Heart right ventricle (tissue), 16 donors: ENCODE results near the gene KLHL29. TPM values are rescaled to one million over a fixed set of nuclear protein-coding genes. Genes with fewer than 3 reads are reported as not detected.

ENCODE experiments used
- ATAC-seq, 8 donors: fragments of 200-7000 bp; cut with Tn5 transposase; one replicate each; pipeline ENCODE4 v1.9.1; 2020; ENCODE audit warnings: mild to moderate bottlenecking in 8 of 8, moderate library complexity in 8 of 8, moderate number of reproducible peaks in 1 of 8
- DNase-seq, 2 donors: peaks; one replicate each; pipeline ENCODE4 v3.0.0-alpha.2; 2020
- H3K27ac ChIP-seq, 10 donors: fragments of 200-600 bp; sonication (generic) in 2 of 10; one replicate each; pipeline versions ENCODE4 v1.5.0 to v1.8.0; 2020 to 2022; ENCODE audit warnings: mild to moderate bottlenecking in 3 of 10
- H3K27me3 ChIP-seq, 7 donors: fragments of 200-600 bp; one replicate each; pipeline ENCODE4 v1.8.0; 2021 to 2022; ENCODE audit warnings: mild to moderate bottlenecking in 2 of 7
- H3K36me3 ChIP-seq, 9 donors: fragments of 200-600 bp; sonication (generic) in 1 of 9; one replicate each; pipeline versions ENCODE4 v1.5.0 to v1.8.0; 2020 to 2022; ENCODE audit warnings: mild to moderate bottlenecking in 2 of 9
- H3K4me1 ChIP-seq, 9 donors: fragments of 200-600 bp; sonication (generic) in 1 of 9; one replicate each; pipeline versions ENCODE4 v1.5.0 to v1.8.0; 2020 to 2022; ENCODE audit warnings: mild to moderate bottlenecking in 4 of 9
- H3K4me3 ChIP-seq, 10 donors: fragments of 200-600 bp; sonication (generic) in 2 of 10; one replicate each; pipeline versions ENCODE4 v1.5.0 to v1.8.0; 2020 to 2022; ENCODE audit warnings: mild to moderate bottlenecking in 7 of 10, moderate library complexity in 2 of 10
- H3K9me3 ChIP-seq, 11 donors: fragments of 200-600 bp in 10 of 11; sonication (generic) in 2 of 11; one replicate each; pipeline versions ENCODE4 v1.5.0 to v1.8.0; 2013 to 2022; ENCODE audit warnings: mild to moderate bottlenecking in 2 of 11, control low read depth in 1 of 11, moderate library complexity in 1 of 11
- CTCF ChIP-seq, 9 donors: fragments of 200-600 bp; sonication (generic) in 2 of 9; IDR thresholded peaks; one replicate each; pipeline versions ENCODE4 v1.5.0 to v1.8.0; 2021 to 2022; ENCODE audit warnings: antibody characterized with exemption in 9 of 9, mild to moderate bottlenecking in 5 of 9, moderate library complexity in 1 of 9
- WGBS, 2 donors: extraction: QIAGEN DNeasy Blood & Tissue Kit; methylation state at CpG; one replicate each; pipeline ENCODE4 v1.1.7; 2013; ENCODE audit warnings: inconsistent platforms in 1 of 2; 5-methylcytosine and 5-hydroxymethylcytosine counted together
- intact Hi-C, 10 donors: fragments of 100-400 bp; cut with DNase I; formaldehyde crosslinking; loops; one replicate each; pipeline versions ENCODE4 v1.11.1 to v1.14.2; 2022
- polyA plus RNA-seq, 2 donors: library from polyadenylated mRNA; stranded (reverse); fragments of 200-250 nt; gene quantifications; one replicate each; pipeline ENCODE4 v1.2.3, GENCODE V29; 2013
- total RNA-seq, 10 donors: library from RNA; stranded (reverse); fragmentation: NEBNext Ultra II Directional in 3 of 10; extraction: Animal tissue kit (Norgen Biotek cat#: 25700) in 3 of 10; gene quantifications; one replicate each; pipeline versions ENCODE4 v1.2.1 to v1.2.4, GENCODE V29; 2021 to 2023
- donor health status: Arrhythmogenic right ventricular cardiomyopathy.
- donor health status: ischemic (EF 13 %, LVEDD 7.1; RV severe dilation, severe dysfunction).
- donor health status: healthy with polysubstance abuse.
- donor health status: DM: no; HTN: yes; CAD: no.
- donor health status: DM: no; HTN: no; CAD: no.
- donor health status: ischemic (EF 25% LVEDD 6.9; RV normal size, moderate dysfunction).
- donor health status: ischemic (EF 25% LVEDD 5.7; RV mildly dilated, moderate dysfunction).
- donor health status: healthy.
- donor health status: DM: yes; HTN: yes; CAD: no.
- donor health status: Ischemic cardiomyopathy.
- donor health status: ischemic (EF 35%, LVEDD 5.7; RV mildly dilated, moderate dysfunction).
- donor health status: nonischemic (EF 11% LVEDD 7.7; RV severe dilation, severe dysfunction).
- donor health status: DM: yes; HTN: yes; CAD: no.
- donor health status: PGD.
- donor health status: ischemic (EF 29% LVEDD 5.4; RV normal size, mild dysfunction).
- donor health status: nonischemic (EF 23%, LVEDD 6.1; RV moderate dilation, normal function).

Gene KLHL29
- total and polyA plus RNA-seq, 12 donors = 0.71 to 1.5 (median 1.0) TPM

- Histone ChIP-seq H3K4me1 (peaks cover 8 to 46% (median 24%) of the 10 kb centered on the region in 9 donors), H3K4me3 (peak overlapping the region in 6 of 10 donors; percentile 7 to 41 (median 28)), H3K9me3 (peaks cover 0 to 4% (median under 1%) of the 10 kb centered on the region in 11 donors), H3K27me3 (peaks cover 0 to 7% (median 0%) of the 10 kb centered on the region in 7 donors), H3K36me3 (no peaks in the 10 kb centered on the region), H3K27ac (peak overlapping the region; percentile 17 to 91 (median 80))
- 48 to 51% methylated on average over 16 of the region's 16 CpGs for WGBS, 2 donors
- intact Hi-C loops = no loop called here
- peak in 1 of 2 donors; percentile 66 for DNase-seq
- peak; percentile 16 to 68 (median 44) for TF ChIP-seq CTCF (IDR thresholded peaks at IDR 0.05)
- peak; percentile 82 to 90 (median 87) for ATAC-seq
Observed at GRCh38 chr2:23617167-23617810, 232.3 kb downstream of the KLHL29 start.

GRCh38 chr2:23617811-23618215 is 232.8 kb downstream of the KLHL29 start:
- ATAC-seq = peak; percentile 46 to 82 (median 56)
- intact Hi-C loops = no loop called here
- DNase-seq = peak in 1 of 2 donors; percentile 51
- 48 to 54% methylated on average over 15 of the region's 15 CpGs for WGBS, 2 donors
- peak in 1 of 9 donors; percentile 0 for TF ChIP-seq CTCF (IDR thresholded peaks at IDR 0.05)
- Histone ChIP-seq H3K4me3 (peak overlapping the region in 6 of 10 donors; percentile 7 to 41 (median 28)), H3K36me3 (no peaks in the 10 kb centered on the region), H3K4me1 (peaks cover 8 to 46% (median 24%) of the 10 kb centered on the region in 9 donors), H3K27me3 (peaks cover 0 to 7% (median 0%) of the 10 kb centered on the region in 7 donors), H3K27ac (peak overlapping the region; percentile 17 to 91 (median 80)), H3K9me3 (no peaks in the 10 kb centered on the region)

- Histone ChIP-seq H3K36me3 (no peaks in the 10 kb centered on the region), H3K9me3 (no peaks in the 10 kb centered on the region), H3K4me1 (peaks cover 8 to 46% (median 24%) of the 10 kb centered on the region in 9 donors), H3K27me3 (peaks cover 0 to 7% (median 0%) of the 10 kb centered on the region in 7 donors), H3K4me3 (peak overlapping the region in 3 of 10 donors; percentile 7 to 41 (median 23)), H3K27ac (peak overlapping the region in 9 of 10 donors; percentile 46 to 91 (median 83))
- ATAC-seq (peak in 2 of 8 donors; percentile 1 to 8), DNase-seq (no peak)
- WGBS, 2 donors = 92% methylated on average over 10 of the region's 10 CpGs
- TF ChIP-seq CTCF (IDR thresholded peaks at IDR 0.05) = no peak
- intact Hi-C loops = no loop called here
Observed at GRCh38 chr2:23618265-23618664, 233.3 kb downstream of the KLHL29 start.

- no peak for TF ChIP-seq CTCF (IDR thresholded peaks at IDR 0.05)
- 84 to 87% methylated on average over 7 of the region's 7 CpGs for WGBS, 2 donors
- intact Hi-C loops = no loop called here
- no peak overlapping the region for H3K4me3 ChIP-seq
- peaks cover 8 to 46% (median 24%) of the 10 kb centered on the region in 9 donors for H3K4me1 ChIP-seq
- ATAC-seq (no peak), DNase-seq (no peak)
- no peaks in the 10 kb centered on the region for H3K36me3 ChIP-seq
- H3K27ac ChIP-seq = peak overlapping the region in 5 of 10 donors; percentile 83 to 91 (median 85)
- peaks cover 0 to 7% (median 0%) of the 10 kb centered on the region in 7 donors for H3K27me3 ChIP-seq
- H3K9me3 ChIP-seq = peaks cover 0 to 2% (median 0%) of the 10 kb centered on the region in 11 donors
Observed at GRCh38 chr2:23618794-23619530, 234.0 kb downstream of the KLHL29 start.
